ENCODE results near the gene EFCAB6. TPM values are rescaled to one million over a fixed set of nuclear protein-coding genes. Genes with fewer than 3 reads are reported as not detected.

The EFCAB6 gene
- total and polyA plus RNA-seq, 10 donors, result 0.07 to 2.8 (median 0.78) TPM

DNA sequence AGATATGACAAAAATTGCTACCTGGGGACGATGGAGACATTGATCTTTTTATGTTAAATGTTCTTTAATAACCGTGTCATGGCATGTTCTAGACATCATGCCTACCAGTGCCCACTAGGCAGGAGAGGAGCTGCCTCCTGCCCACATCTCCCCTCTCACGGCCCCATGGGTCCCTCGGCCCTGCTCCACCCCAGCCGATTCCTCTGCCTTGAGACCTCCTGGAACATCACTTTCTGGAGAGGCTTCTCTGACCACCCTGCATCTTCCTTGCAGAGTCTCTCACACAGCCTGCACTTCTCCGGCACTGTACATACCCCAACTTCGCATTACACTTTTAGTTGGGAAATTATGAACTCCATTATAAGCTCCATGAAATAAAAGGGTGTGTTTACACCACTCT, 16.8 kb downstream of the EFCAB6 start:
- 83 to 92% (median 85%) methylated on average over 7 of the region's 7 CpGs for WGBS, 5 donors
- no peak for DNase-seq

DNA sequence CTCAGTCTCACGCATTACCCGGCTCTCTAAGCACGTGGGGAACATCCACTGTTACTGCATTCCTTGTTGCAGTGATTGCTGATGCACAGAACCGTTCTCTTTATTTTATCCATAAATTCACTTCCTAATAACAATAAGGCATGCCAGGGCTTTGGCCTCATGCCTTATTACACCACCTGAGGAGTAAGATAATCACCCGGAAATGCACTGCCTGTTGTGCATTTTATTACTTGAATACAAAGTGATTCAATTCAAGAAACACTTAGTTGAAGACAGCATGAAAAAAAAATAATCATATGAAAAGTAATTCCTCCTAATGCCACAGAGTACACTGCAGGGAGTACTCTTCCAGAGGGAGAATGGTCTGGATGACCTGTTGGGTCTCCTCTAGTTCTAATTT, 19.2 kb downstream of the EFCAB6 start:
- TF ChIP-seq POLR2AphosphoS5 (IDR thresholded peaks at IDR 0.05) (no peak), POLR2A (IDR thresholded peaks at IDR 0.05) (no peak)
- TF ChIP-seq, protein P1, sequence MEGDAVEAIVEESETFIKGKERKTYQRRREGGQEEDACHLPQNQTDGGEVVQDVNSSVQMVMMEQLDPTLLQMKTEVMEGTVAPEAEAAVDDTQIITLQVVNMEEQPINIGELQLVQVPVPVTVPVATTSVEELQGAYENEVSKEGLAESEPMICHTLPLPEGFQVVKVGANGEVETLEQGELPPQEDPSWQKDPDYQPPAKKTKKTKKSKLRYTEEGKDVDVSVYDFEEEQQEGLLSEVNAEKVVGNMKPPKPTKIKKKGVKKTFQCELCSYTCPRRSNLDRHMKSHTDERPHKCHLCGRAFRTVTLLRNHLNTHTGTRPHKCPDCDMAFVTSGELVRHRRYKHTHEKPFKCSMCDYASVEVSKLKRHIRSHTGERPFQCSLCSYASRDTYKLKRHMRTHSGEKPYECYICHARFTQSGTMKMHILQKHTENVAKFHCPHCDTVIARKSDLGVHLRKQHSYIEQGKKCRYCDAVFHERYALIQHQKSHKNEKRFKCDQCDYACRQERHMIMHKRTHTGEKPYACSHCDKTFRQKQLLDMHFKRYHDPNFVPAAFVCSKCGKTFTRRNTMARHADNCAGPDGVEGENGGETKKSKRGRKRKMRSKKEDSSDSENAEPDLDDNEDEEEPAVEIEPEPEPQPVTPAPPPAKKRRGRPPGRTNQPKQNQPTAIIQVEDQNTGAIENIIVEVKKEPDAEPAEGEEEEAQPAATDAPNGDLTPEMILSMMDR (IDR thresholded peaks at IDR 0.05 in 8 of 11, conservative IDR thresholded peaks at IDR 0.05 in 3 of 11), result no peak
- 68 to 93% (median 71%) methylated on average over 5 of the region's 5 CpGs for WGBS, 5 donors
- H3K4me3 ChIP-seq, result no peak overlapping the region

More for the DNA sequence above, 16.8 kb downstream of the EFCAB6 start:
- no peak overlapping the region for H3K27ac ChIP-seq
- H3K27me3 ChIP-seq (replicated peaks in 1 of 7), result peaks cover 0 to 6% (median 0%) of the 10 kb centered on the region in 7 donors
- no peaks in the 10 kb centered on the region for H3K4me1 ChIP-seq
- no peak overlapping the region for H3K4me3 ChIP-seq
- intact Hi-C loops (cut with DNase I; ENCODE audit: low total_unique reads), result no loop called here
- H3K9me3 ChIP-seq, result peaks cover 0 to 9% (median 6%) of the 10 kb centered on the region in 8 donors
- no peaks in the 10 kb centered on the region for H3K36me3 ChIP-seq
- TF ChIP-seq, protein P1 (IDR thresholded peaks at IDR 0.05 in 8 of 11, conservative IDR thresholded peaks at IDR 0.05 in 3 of 11), result no peak
- no peak for TF ChIP-seq POLR2A (IDR thresholded peaks at IDR 0.05)
- no peak for TF ChIP-seq POLR2AphosphoS5 (IDR thresholded peaks at IDR 0.05)

DNA sequence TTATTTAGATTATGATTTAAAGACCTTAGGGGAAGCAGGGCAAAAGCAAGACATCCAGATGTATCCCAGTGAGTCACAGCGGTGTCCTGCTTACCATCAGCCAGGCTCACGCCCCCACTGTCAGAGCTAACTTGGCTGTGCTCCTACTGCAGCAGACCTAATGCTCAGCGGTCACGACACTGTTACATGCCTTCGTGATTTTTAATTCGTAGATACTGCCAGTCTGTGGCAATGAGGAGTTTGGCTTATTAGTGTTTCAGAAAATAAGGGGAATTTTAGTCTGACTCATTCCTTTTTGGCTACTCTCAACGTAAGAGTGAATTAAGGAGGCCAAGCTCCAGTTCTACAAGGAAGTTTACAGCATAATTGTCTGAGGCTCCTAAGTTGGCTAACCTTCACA, 22.7 kb downstream of the EFCAB6 start:
- Histone ChIP-seq H3K27ac (no peak overlapping the region), H3K4me3 (no peak overlapping the region), H3K36me3 (no peaks in the 10 kb centered on the region), H3K27me3 (replicated peaks in 1 of 7) (no peaks in the 10 kb centered on the region), H3K4me1 (no peaks in the 10 kb centered on the region), H3K9me3 (no peaks in the 10 kb centered on the region)
- 64 to 86% (median 81%) methylated on average over 7 of the region's 7 CpGs for WGBS, 5 donors
- DNase-seq, result no peak
- intact Hi-C loops (cut with DNase I; ENCODE audit: low total_unique reads), result no loop called here
- peak in 1 of 3 donors; percentile 27 for TF ChIP-seq POLR2AphosphoS5 (IDR thresholded peaks at IDR 0.05)
- no peak for TF ChIP-seq POLR2A (IDR thresholded peaks at IDR 0.05)

More for the DNA sequence above, 19.2 kb downstream of the EFCAB6 start:
- no peaks in the 10 kb centered on the region for H3K9me3 ChIP-seq
- H3K27me3 ChIP-seq (replicated peaks in 1 of 7), result no peaks in the 10 kb centered on the region
- intact Hi-C loops (cut with DNase I; ENCODE audit: low total_unique reads), result no loop called here
- H3K36me3 ChIP-seq, result no peaks in the 10 kb centered on the region
- no peaks in the 10 kb centered on the region for H3K4me1 ChIP-seq
- no peak overlapping the region for H3K27ac ChIP-seq
- no peak for DNase-seq

DNA sequence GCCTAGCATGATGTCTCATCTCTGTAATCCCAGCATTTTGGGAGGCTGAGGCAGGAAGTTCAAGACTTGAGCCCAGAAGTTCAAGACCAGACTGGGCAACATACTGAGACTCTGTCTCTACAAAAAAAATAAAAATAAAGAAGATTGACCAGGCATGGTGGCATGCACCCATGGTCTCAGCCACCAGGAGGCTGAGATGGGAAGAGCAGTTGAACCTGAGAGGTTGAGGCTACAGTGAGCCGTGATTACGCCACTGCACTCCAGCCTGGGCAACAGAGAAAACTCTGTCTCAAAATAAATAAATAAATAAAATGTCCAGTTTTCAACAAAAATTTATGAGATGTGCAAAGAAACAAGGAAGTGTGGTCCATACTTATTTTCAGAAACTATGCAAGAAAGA, 28.3 kb downstream of the EFCAB6 start:
- H3K4me3 ChIP-seq, result no peak overlapping the region
- H3K36me3 ChIP-seq, result no peaks in the 10 kb centered on the region
- no peaks in the 10 kb centered on the region for H3K9me3 ChIP-seq
- no peak for DNase-seq
- H3K27ac ChIP-seq, result no peak overlapping the region
- 85 to 100% (median 97%) methylated on average over 2 of the region's 2 CpGs for WGBS, 5 donors
- no peaks in the 10 kb centered on the region for H3K27me3 ChIP-seq (replicated peaks in 1 of 7)
- intact Hi-C loops (cut with DNase I; ENCODE audit: low total_unique reads), result no loop called here
- H3K4me1 ChIP-seq, result no peaks in the 10 kb centered on the region
- TF ChIP-seq POLR2A (IDR thresholded peaks at IDR 0.05) (no peak), POLR2AphosphoS5 (IDR thresholded peaks at IDR 0.05) (no peak)
- TF ChIP-seq, protein P1 (IDR thresholded peaks at IDR 0.05 in 8 of 11, conservative IDR thresholded peaks at IDR 0.05 in 3 of 11), result no peak

DNA sequence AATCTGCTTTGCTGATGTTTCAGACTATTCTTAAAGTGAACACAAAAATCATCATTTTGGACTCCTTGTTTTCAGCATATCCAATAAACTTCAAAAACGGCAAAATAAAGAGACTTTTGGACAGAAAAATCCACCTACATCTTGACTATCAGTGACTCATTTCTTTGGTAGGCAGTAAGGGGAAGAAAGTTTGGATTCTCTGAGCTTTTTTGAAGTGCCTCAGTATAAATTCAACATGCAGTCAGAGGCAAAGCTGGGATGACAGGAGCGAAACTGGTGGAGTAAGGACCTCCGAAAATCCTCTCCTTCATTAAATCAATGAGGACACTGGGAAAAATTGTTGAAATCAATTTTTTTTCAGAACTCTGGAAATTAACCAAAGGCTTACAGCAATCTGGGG, 29.7 kb downstream of the EFCAB6 start:
- intact Hi-C loops (cut with DNase I; ENCODE audit: low total_unique reads), result no loop called here
- WGBS, 5 donors, result 80 to 91% (median 86%) methylated on average over 3 of the region's 3 CpGs
- Histone ChIP-seq H3K36me3 (no peaks in the 10 kb centered on the region), H3K4me3 (no peak overlapping the region), H3K27me3 (replicated peaks in 1 of 7) (no peaks in the 10 kb centered on the region), H3K27ac (no peak overlapping the region), H3K9me3 (no peaks in the 10 kb centered on the region), H3K4me1 (peaks cover 0 to 4% (median 0%) of the 10 kb centered on the region in 6 donors)
- no peak for DNase-seq
- TF ChIP-seq POLR2AphosphoS5 (IDR thresholded peaks at IDR 0.05) (no peak), POLR2A (IDR thresholded peaks at IDR 0.05) (no peak)
- TF ChIP-seq, protein P1 (IDR thresholded peaks at IDR 0.05 in 8 of 11, conservative IDR thresholded peaks at IDR 0.05 in 3 of 11), result no peak
